Type B pancreatic cell (in vitro differentiated cells): Measurements from ENCODE around the gene LCN1. TPM values are rescaled to one million over a fixed set of nuclear protein-coding genes. Genes with fewer than 3 reads are reported as not detected.
"Not testable (repeated sequence)": the region's sequence is repeated elsewhere in the genome, so short reads cannot be mapped to it uniquely, and the experiment has no call there.

ENCODE experiments used
- DNase-seq: peaks from one replicate; pipeline ENCODE4 v3.0.0; 2021; ENCODE audit warnings: mixed read lengths; ENCODE audit not compliant: unreplicated experiment; ENCODE audit errors: extremely low spot score
- H3K27ac Mint-ChIP-seq: 2 replicates; pipeline ENCODE4 v1.8.0; 2021; ENCODE audit warnings: mild to moderate bottlenecking, mixed read lengths
- H3K27me3 Mint-ChIP-seq: 2 replicates; pipeline ENCODE4 v1.8.0; 2021; ENCODE audit warnings: mixed read lengths
- H3K36me3 Mint-ChIP-seq: 2 replicates; pipeline ENCODE4 v1.8.0; 2021; ENCODE audit warnings: mixed read lengths
- H3K4me1 Mint-ChIP-seq: one replicate; pipeline ENCODE4 v1.8.0; 2021; ENCODE audit warnings: mixed read lengths; ENCODE audit not compliant: unreplicated experiment
- H3K4me3 Mint-ChIP-seq: 2 replicates; pipeline ENCODE4 v1.8.0; 2021; ENCODE audit warnings: mild to moderate bottlenecking, mixed read lengths
- H3K9me3 Mint-ChIP-seq: 2 replicates; pipeline ENCODE4 v1.8.0; 2021; ENCODE audit warnings: mixed read lengths
- total RNA-seq: library from RNA; stranded (reverse); gene quantifications from 2 replicates; pipeline ENCODE4 v1.2.1, GENCODE V29; 2021; ENCODE audit warnings: low replicate concordance
- TF ChIP-seq, protein P1 (sequence below): fragments of 200-600 bp; sonication (generic); conservative IDR thresholded peaks from 2 replicates; pipeline ENCODE4 v1.5.0; 2021; ENCODE audit warnings: antibody characterized with exemption, mild to moderate bottlenecking

Gene LCN1
- total RNA-seq, 1 donor from 2014 or later: not detected

GRCh38 chr9:135536216-135536615 is 15.0 kb downstream of the LCN1 start:
- peaks cover 42% of the 10 kb centered on the region for H3K27me3 Mint-ChIP-seq
- H3K27ac Mint-ChIP-seq: no peak overlapping the region
- H3K4me3 Mint-ChIP-seq: no peak overlapping the region
- H3K4me1 Mint-ChIP-seq: no peaks in the 10 kb centered on the region
- no peak for DNase-seq
- TF ChIP-seq, protein P1, sequence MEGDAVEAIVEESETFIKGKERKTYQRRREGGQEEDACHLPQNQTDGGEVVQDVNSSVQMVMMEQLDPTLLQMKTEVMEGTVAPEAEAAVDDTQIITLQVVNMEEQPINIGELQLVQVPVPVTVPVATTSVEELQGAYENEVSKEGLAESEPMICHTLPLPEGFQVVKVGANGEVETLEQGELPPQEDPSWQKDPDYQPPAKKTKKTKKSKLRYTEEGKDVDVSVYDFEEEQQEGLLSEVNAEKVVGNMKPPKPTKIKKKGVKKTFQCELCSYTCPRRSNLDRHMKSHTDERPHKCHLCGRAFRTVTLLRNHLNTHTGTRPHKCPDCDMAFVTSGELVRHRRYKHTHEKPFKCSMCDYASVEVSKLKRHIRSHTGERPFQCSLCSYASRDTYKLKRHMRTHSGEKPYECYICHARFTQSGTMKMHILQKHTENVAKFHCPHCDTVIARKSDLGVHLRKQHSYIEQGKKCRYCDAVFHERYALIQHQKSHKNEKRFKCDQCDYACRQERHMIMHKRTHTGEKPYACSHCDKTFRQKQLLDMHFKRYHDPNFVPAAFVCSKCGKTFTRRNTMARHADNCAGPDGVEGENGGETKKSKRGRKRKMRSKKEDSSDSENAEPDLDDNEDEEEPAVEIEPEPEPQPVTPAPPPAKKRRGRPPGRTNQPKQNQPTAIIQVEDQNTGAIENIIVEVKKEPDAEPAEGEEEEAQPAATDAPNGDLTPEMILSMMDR: no peak
- no peaks in the 10 kb centered on the region for H3K9me3 Mint-ChIP-seq
- no peaks in the 10 kb centered on the region for H3K36me3 Mint-ChIP-seq

DNA sequence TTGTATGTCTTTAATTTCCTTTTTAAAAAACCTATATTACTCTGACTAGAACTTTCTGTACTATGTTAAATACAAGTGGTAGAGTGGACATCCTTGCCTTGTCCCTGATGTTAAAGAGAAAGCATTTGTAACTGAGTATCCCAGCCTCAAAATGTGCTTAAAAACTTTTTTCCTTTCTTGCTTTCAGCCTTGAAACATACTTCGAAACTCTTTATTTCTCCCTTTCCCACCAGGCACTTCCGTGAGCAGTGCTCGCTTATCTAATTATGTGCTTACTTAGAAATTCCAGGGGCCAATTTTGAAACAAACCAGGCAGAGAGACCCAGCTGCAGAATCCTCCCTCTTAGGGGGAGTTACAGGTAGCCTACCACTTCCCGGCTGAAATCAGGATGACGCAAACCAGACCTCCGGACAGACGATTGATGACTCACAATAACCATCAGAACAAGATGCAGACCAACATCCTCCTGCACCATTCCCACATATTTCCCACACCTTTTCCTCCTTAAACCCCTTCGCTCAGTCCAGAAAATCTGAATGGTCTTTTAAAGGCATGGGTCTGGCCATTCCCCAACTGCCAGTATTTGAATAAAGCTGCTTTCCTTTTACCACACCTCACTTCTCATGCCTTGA is 22.1 kb downstream of the LCN1 start:
- H3K27ac Mint-ChIP-seq, H3K36me3 Mint-ChIP-seq, H3K4me3 Mint-ChIP-seq, H3K4me1 Mint-ChIP-seq, DNase-seq, H3K9me3 Mint-ChIP-seq: not testable (repeated sequence)
- H3K27me3 Mint-ChIP-seq: peaks cover 36% of the 10 kb centered on the region

GRCh38 chr9:135544981-135545635 is 23.9 kb downstream of the LCN1 start:
- H3K9me3 Mint-ChIP-seq: no peaks in the 10 kb centered on the region
- no peak overlapping the region for H3K27ac Mint-ChIP-seq
- H3K4me3 Mint-ChIP-seq: no peak overlapping the region

DNA sequence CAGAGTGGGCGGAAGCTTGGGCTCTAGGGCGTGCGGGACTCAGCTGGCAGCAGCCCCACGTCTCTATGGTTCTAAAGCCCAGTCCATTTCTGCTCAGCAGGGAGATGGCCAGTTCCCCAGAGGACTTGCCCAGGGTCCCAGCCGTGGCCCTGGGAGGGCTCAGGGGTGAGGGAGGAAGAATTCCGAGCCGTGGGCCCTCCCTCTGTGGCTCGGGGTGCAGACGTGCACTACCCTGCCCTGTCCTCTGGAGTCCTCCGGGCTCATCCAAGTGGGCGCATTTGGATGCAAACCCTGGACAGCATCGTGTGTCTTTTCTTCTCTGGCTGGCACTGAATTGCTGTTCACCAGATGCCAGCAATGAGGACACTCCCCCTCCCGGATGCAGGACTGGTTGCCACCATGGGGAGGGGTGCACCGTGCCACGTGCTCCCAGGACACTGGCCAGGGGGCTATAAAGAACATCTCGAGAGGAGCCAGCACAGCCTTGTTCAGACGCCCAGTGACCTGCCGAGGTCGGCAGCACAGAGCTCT is 24.5 kb downstream of the LCN1 start, which contains the start of gene OBP2A:
TSS of gene OBP2A (plus strand) at position 481 of the 531 bp plus-strand sequence. CDS start 55 bp downstream, outside the sequence.
- H3K27ac Mint-ChIP-seq, H3K36me3 Mint-ChIP-seq, H3K4me1 Mint-ChIP-seq, DNase-seq, H3K4me3 Mint-ChIP-seq, H3K9me3 Mint-ChIP-seq: not testable (repeated sequence)
- H3K27me3 Mint-ChIP-seq: peaks cover 22% of the 10 kb centered on the region

More at GRCh38 chr9:135544981-135545635, 23.9 kb downstream of the LCN1 start:
- DNase-seq: no peak
- Mint-ChIP-seq H3K4me1 (peaks cover 7% of the 10 kb centered on the region), H3K27me3 (peaks cover 27% of the 10 kb centered on the region), H3K36me3 (no peaks in the 10 kb centered on the region)
- TF ChIP-seq, protein P1: no peak

DNA sequence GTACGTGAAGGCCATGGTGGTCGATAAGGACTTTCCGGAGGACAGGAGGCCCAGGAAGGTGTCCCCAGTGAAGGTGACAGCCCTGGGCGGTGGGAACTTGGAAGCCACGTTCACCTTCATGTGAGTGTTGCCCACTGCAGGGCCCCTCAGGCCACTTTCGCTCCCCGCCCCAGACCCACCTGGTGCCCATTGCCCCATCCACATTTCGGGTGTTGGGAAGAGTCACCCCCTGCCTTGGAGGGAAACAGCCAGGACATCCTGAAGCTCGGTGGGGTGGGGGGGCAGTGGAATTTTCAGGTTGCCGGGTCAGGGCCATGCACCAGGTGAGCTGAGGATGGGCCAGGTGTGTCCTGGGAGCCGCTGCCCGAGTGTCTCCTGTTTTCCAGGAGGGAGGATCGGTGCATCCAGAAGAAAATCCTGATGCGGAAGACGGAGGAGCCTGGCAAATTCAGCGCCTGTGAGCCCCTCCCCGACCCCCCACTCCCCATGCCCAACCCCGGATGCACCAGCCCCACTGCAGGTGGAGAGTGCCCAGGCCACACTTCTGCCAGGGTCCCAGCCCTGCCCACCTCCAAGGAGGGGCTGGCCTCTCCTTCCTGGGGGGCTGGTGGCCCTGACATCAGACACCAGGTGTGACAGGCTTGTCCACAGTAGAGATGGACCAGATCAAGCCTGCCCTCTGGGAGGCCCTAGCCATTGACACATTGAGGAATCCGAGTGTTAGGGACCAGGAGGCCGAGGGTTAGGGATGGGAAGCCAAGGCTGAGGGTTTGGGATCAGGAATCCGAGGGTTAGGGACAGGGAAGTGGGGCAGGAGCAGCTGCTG is 25.8 kb downstream of the LCN1 start:
- H3K4me1 Mint-ChIP-seq, H3K27ac Mint-ChIP-seq, H3K4me3 Mint-ChIP-seq, DNase-seq, H3K36me3 Mint-ChIP-seq, H3K9me3 Mint-ChIP-seq: not testable (repeated sequence)
- H3K27me3 Mint-ChIP-seq: peaks cover 17% of the 10 kb centered on the region

DNA sequence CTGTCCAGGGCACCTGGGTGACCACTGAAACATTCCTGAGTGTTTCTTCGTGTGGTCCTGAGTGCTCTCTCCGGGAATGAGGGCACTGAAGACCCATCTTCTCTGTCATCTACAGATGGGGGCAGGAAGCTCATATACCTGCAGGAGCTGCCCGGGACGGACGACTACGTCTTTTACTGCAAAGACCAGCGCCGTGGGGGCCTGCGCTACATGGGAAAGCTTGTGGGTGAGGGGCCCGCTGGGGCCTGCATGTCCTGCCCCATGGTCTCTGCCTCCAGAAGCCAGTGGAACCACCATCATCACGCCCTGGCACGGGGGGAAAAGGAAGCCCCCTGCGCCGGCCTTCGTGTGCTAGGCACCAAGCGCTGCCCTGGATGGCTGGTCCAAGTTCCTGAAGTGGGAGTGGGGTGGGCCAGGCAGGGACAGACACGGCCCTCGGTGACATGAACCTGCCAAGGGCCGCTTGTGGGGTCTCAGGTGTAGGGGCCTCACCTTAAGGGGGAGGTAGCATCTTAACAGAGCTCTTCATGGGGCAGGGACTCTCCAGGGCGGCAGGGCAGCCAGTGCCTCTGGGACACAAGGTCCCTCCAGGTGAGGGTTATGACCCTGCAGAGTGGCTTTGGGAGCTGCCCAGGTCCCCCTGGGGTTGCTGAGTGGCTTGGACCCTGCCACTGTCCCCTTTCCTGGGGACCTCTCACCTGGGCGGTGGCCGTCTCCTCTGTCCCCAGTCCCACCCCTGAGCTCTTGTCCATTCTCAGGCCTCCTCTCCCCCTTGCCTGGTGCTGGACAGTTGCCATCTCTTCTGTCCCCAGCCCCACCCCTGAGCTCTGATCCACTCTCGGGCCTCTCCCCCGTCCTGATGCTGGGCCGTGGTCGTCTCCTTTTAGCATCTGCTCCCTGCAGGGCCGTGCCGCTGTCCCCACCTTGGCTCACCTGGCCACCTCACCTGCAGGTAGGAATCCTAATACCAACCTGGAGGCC is 26.8 kb downstream of the LCN1 start:
- H3K9me3 Mint-ChIP-seq: no peaks in the 10 kb centered on the region

GRCh38 chr9:135549478-135550343 is 28.5 kb downstream of the LCN1 start:
- H3K4me3 Mint-ChIP-seq, H3K4me1 Mint-ChIP-seq, H3K27me3 Mint-ChIP-seq, H3K36me3 Mint-ChIP-seq, H3K9me3 Mint-ChIP-seq, H3K27ac Mint-ChIP-seq, DNase-seq: not testable (repeated sequence)

More for the DNA sequence above, 26.8 kb downstream of the LCN1 start:
- Mint-ChIP-seq H3K36me3 (no peaks in the 10 kb centered on the region), H3K27ac (no peak overlapping the region), H3K4me1 (peaks cover 7% of the 10 kb centered on the region), H3K4me3 (no peak overlapping the region), H3K27me3 (peaks cover 13% of the 10 kb centered on the region)
- TF ChIP-seq, protein P1: no peak
- DNase-seq: no peak
